K562 (cell line): Measurements from ENCODE around the gene GALNT9. TPM values are rescaled to one million over a fixed set of nuclear protein-coding genes. Genes with fewer than 3 reads are reported as not detected.
"Not testable (repeated sequence)": the region's sequence is repeated elsewhere in the genome, so short reads cannot be mapped to it uniquely, and the experiment has no call there.

Source experiments
- ATAC-seq: fragments of 200-7000 bp; cut with Tn5 transposase; 3 replicates; pipeline ENCODE4 v1.9.1; 2020; ENCODE audit warnings: moderate library complexity
- BruUV-seq: library from RNA; stranded (reverse); fragments of 400-500 nt; replicated peaks from 2 replicates; lab custom pipeline; 2021; lab: Mats Ljungman, UMichigan
- CTCF ChIA-PET: fragments of 300-600 bp; formaldehyde crosslinking; extraction: SDS; loops from one replicate; lab custom pipeline; 2021; ENCODE audit warnings: low intra/inter-chr PET ratio; lab: Yijun Ruan, JAX
- POLR2A ChIA-PET: fragments of 300-600, 350-650 bp; sonication (Branson Sonifier 250); formaldehyde crosslinking; extraction: SDS; loops from one replicate; lab custom pipeline; 2021; ENCODE audit warnings: antibody characterized with exemption, inconsistent platforms; lab: Yijun Ruan, JAX
- DNase-seq, 4 experiments: peaks; one replicate each; pipeline versions ENCODE4 v3.0.0 to v3.0.0-alpha.2; 2011 to 2018; ENCODE audit warnings: low spot score in 3 of 4, mixed read lengths in 3 of 4; ENCODE audit errors: extremely low read depth in 1 of 4
- FAIRE-seq: peaks from 2 replicates; lab custom pipeline; 2011; peaks lifted over from hg19 to GRCh38; lab: Jason Lieb, UNC
- H2AFZ ChIP-seq: 2 replicates; pipeline ENCODE4 v1.6.0; 2011; ENCODE audit warnings: low read depth, low read length, control low read depth, inconsistent platforms
- H3K27ac ChIP-seq: fragments of 200-600 bp; 3 replicates; pipeline ENCODE4 v1.8.0; 2011; ENCODE audit warnings: low read depth, mild to moderate bottlenecking, control low read depth, inconsistent platforms, low read length, moderate library complexity, mixed read lengths; ENCODE audit errors: extremely low read depth
- H3K27me3 ChIP-seq, 2 experiments: fragments of 300-600 bp in 1 of 2; 2 replicates in 1 of 2; 3 replicates in 1 of 2; pipeline versions ENCODE4 v1.6.0 to v1.8.0; 2011; ENCODE audit warnings: inconsistent platforms in 2 of 2, low read length in 2 of 2, mild to moderate bottlenecking in 1 of 2, mixed read lengths in 1 of 2, moderate library complexity in 1 of 2; ENCODE audit not compliant: control insufficient read depth in 2 of 2, insufficient read depth in 2 of 2
- H3K36me3 ChIP-seq: fragments of 300-600 bp; 3 replicates; pipeline ENCODE4 v1.8.0; 2011; ENCODE audit warnings: mild to moderate bottlenecking, low read length, inconsistent platforms; ENCODE audit not compliant: control insufficient read depth, insufficient read depth
- H3K4me1 ChIP-seq, 2 experiments: fragments of 200-600 bp in 1 of 2; replicated peaks in 1 of 2; 2 replicates in 1 of 2; 3 replicates in 1 of 2; pipeline versions ENCODE4 v1.5.1 to v1.8.0; 2011; ENCODE audit warnings: inconsistent platforms in 2 of 2, low read length in 2 of 2, mild to moderate bottlenecking in 1 of 2, mixed read lengths in 1 of 2, moderate library complexity in 1 of 2; ENCODE audit not compliant: control insufficient read depth in 2 of 2, insufficient read depth in 2 of 2
- H3K4me2 ChIP-seq: 2 replicates; pipeline ENCODE4 v1.6.1; 2011; ENCODE audit warnings: low read length, control low read depth, inconsistent platforms, mixed read lengths; ENCODE audit not compliant: insufficient read depth
- H3K4me3 ChIP-seq: fragments of 200-600 bp; sonication (generic), shearing (Covaris generic); 2 replicates; pipeline ENCODE4 v1.5.1; 2016; ENCODE audit warnings: control low read depth, inconsistent platforms
- H3K79me2 ChIP-seq: fragments of 200-600 bp; 3 replicates; pipeline ENCODE4 v1.8.0; 2011; ENCODE audit warnings: low read length, inconsistent platforms; ENCODE audit not compliant: control insufficient read depth, insufficient read depth
- H3K9ac ChIP-seq, 2 experiments: 2 replicates each; pipeline versions ENCODE4 v1.6.0 to v1.6.1; 2011; ENCODE audit warnings: low read depth in 2 of 2, low read length in 2 of 2, control low read depth in 1 of 2, inconsistent platforms in 1 of 2, mild to moderate bottlenecking in 1 of 2, mixed read lengths in 1 of 2; ENCODE audit not compliant: insufficient read depth in 1 of 2
- H3K9me1 ChIP-seq: one replicate; pipeline ENCODE4 v1.6.0; 2011; ENCODE audit warnings: inconsistent platforms, mild to moderate bottlenecking, low read length, moderate library complexity; ENCODE audit not compliant: control insufficient read depth, insufficient read depth
- H3K9me3 ChIP-seq: replicated peaks from 2 replicates; pipeline ENCODE4 v1.5.1; 2011; ENCODE audit warnings: low read depth, low read length, inconsistent platforms; ENCODE audit not compliant: control insufficient read depth, insufficient read depth
- H4K20me1 ChIP-seq: replicated peaks from 2 replicates; pipeline ENCODE4 v1.6.1; 2011; ENCODE audit warnings: low read length, inconsistent platforms, mixed read lengths; ENCODE audit not compliant: control insufficient read depth, insufficient read depth
- ATF6 ChIP-seq: sonication (generic); formaldehyde crosslinking; IDR thresholded peaks from 2 replicates; pipeline ENCODE4 v1.4.0; 2020; ENCODE audit warnings: mild to moderate bottlenecking, missing genetic modification reagents
- ZNF263 ChIP-seq: sonication (generic); formaldehyde crosslinking; IDR thresholded peaks from 2 replicates; pipeline ENCODE4 v1.8.0; 2022; ENCODE audit warnings: mild to moderate bottlenecking, missing genetic modification reagents, borderline replicate concordance
- WGBS: fragments of 100-300 bp; shearing (Covaris generic); methylation state at CpG from one replicate; pipeline ENCODE4 v1.1.6; 2016; ENCODE audit warnings: low coverage, mixed read lengths; ENCODE audit not compliant: insufficient coverage; ENCODE audit errors: missing lambda C conversion rate; 5-methylcytosine and 5-hydroxymethylcytosine counted together
- in situ Hi-C: fragments of 300-500 bp; cut with MboI; formaldehyde crosslinking; loops from 4 replicates; pipeline ENCODE4 v1.15.0; 2018; ENCODE audit warnings: inconsistent platforms, mixed read lengths
- intact Hi-C: fragments of 100-400 bp; cut with micrococcal nuclease; formaldehyde crosslinking; loops from 2 replicates; pipeline ENCODE4 v1.14.2; 2022
- polyA plus RNA-seq, 8 experiments: library from polyadenylated mRNA; depleted of rRNA in 4 of 8; stranded (reverse) in 5 of 8; unstranded in 3 of 8; fragments of >200 nt; fragmentation: Nextera tagmentation in 2 of 8; fragmentation: Illumina TruSeq in 1 of 8; extraction: Ambion mirVana in 2 of 8; extraction: Trizol in 1 of 8; gene quantifications; 2 replicates each; pipeline versions ENCODE4 v1.2.1 to v1.2.3, GENCODE V29; 2011 to 2014; ENCODE audit warnings: inconsistent platforms in 1 of 8, missing spikeins in 1 of 8
- total RNA-seq, 7 experiments: library from RNA; depleted of rRNA in 6 of 7; stranded (reverse); fragments of >200 nt in 6 of 7; fragmentation: Illumina TruSeq in 2 of 7; extraction: Trizol in 2 of 7; gene quantifications; 2 replicates each; pipeline versions ENCODE4 v1.2.1 to v1.2.3, GENCODE V29; 2011 to 2021; ENCODE audit warnings: low replicate concordance in 1 of 7

The GALNT9 gene
- total and polyA plus RNA-seq, 9 of the 15 experiments (the other 6 are each of a cell fraction or from before 2014, with no cell fraction given): not detected

- H3K4me1 ChIP-seq: peaks cover 0 to 28% of the 10 kb centered on the region in 2 experiments; a peak in 1 of 5 replicates
- H3K9me3 ChIP-seq, BruUV-seq, intact Hi-C loops, H3K9ac ChIP-seq, POLR2A ChIA-PET, FAIRE-seq, H4K20me1 ChIP-seq, H3K27ac ChIP-seq, H3K4me3 ChIP-seq, H3K36me3 ChIP-seq, H3K4me2 ChIP-seq, H3K9me1 ChIP-seq, H2AFZ ChIP-seq, ATAC-seq, CTCF ChIA-PET, in situ Hi-C loops, H3K79me2 ChIP-seq, DNase-seq: not testable (repeated sequence)
- 11% methylated on average over 16 of the region's 27 CpGs for WGBS
- peaks cover 23 to 93% of the 10 kb centered on the region in 2 experiments; a peak in 4 of 5 replicates for H3K27me3 ChIP-seq
Measured at GRCh38 chr12:132265822-132266221, 63.6 kb downstream of the GALNT9 start.

GRCh38 chr12:132265056-132265800 lies 64.2 kb downstream of the GALNT9 start:
- Histone ChIP-seq H3K9me3 (no peaks in the 10 kb centered on the region), H3K27me3 (peaks cover 26 to 93% of the 10 kb centered on the region in 2 experiments; a peak in 4 of 5 replicates), H3K36me3 (no peaks in the 10 kb centered on the region), H3K4me1 (peaks cover 0 to 28% of the 10 kb centered on the region in 2 experiments; a peak in 1 of 5 replicates), H4K20me1 (peaks cover 5% of the 10 kb centered on the region; the same call in 1 of the 2 replicates), H3K27ac (no peak overlapping the region), H3K9me1 (peaks cover 3% of the 10 kb centered on the region), H3K79me2 (no peaks in the 10 kb centered on the region), H2AFZ (no peak overlapping the region), H3K4me3 (no peak overlapping the region), H3K4me2 (no peak overlapping the region), H3K9ac (no peak overlapping the region)
- TF ChIP-seq ZNF263 (CRISPR knock-in tag) (peak; percentile 31; the same call in 1 of the 2 replicates), ATF6 (CRISPR knock-in tag) (no peak)
- in situ Hi-C loops (no loop called here), intact Hi-C loops (no loop called here)
- POLR2A ChIA-PET: no interaction called here
- BruUV-seq: no TSS peak
- FAIRE-seq (no peak), DNase-seq (no peak), ATAC-seq (no peak)
- WGBS: 2% methylated on average over 25 of the region's 25 CpGs
- CTCF ChIA-PET: no interaction called here
